ENCODE data around the gene TSHZ2. TPM values are rescaled to one million over a fixed set of nuclear protein-coding genes. Genes with fewer than 3 reads are reported as not detected.

TSHZ2 gene
- total RNA-seq, 1 donor from 2014 or later = 22.9 TPM

GRCh38 chr20:52972965-52973819 is 1.0 kb downstream of the TSHZ2 start:
- no peak for TF ChIP-seq CTCF (IDR thresholded peaks at IDR 0.05; ENCODE audit: unreplicated experiment)
- Mint-ChIP-seq H3K27me3 (no peaks in the 10 kb centered on the region), H3K36me3 (ENCODE audit: insufficient read depth) (no peaks in the 10 kb centered on the region), H3K4me3 (ENCODE audit: low read depth) (peak overlapping the region; percentile 97), H3K9me3 (ENCODE audit: low read depth) (peaks cover 3% of the 10 kb centered on the region), H3K27ac (peak overlapping the region; percentile 93), H3K4me1 (ENCODE audit: low read depth) (peaks cover 39% of the 10 kb centered on the region)
- peak; percentile 30 for DNase-seq (ENCODE audit: low spot score, unreplicated experiment)

- Mint-ChIP-seq H3K4me3 (ENCODE audit: low read depth) (peak overlapping the region; percentile 97), H3K27ac (peak overlapping the region; percentile 40)
These were observed 2.0 kb downstream of the TSHZ2 start for GRCh38 chr20:52974179-52974594.

GRCh38 chr20:52975029-52975732 is 3.0 kb downstream of the TSHZ2 start:
- peak overlapping the region; percentile 97 for H3K4me3 Mint-ChIP-seq (ENCODE audit: low read depth)
- H3K27me3 Mint-ChIP-seq = no peaks in the 10 kb centered on the region
- peaks cover 40% of the 10 kb centered on the region for H3K4me1 Mint-ChIP-seq (ENCODE audit: low read depth)
- no peak for DNase-seq (ENCODE audit: low spot score, unreplicated experiment)
- H3K36me3 Mint-ChIP-seq (ENCODE audit: insufficient read depth) = no peaks in the 10 kb centered on the region
- no peaks in the 10 kb centered on the region for H3K9me3 Mint-ChIP-seq (ENCODE audit: low read depth)
- TF ChIP-seq CTCF (IDR thresholded peaks at IDR 0.05; ENCODE audit: unreplicated experiment) = no peak
- peak overlapping the region; percentile 12 for H3K27ac Mint-ChIP-seq

More at GRCh38 chr20:52974179-52974594, 2.0 kb downstream of the TSHZ2 start:
- peaks cover under 1% of the 10 kb centered on the region for H3K9me3 Mint-ChIP-seq (ENCODE audit: low read depth)
- H3K4me1 Mint-ChIP-seq (ENCODE audit: low read depth) = peaks cover 39% of the 10 kb centered on the region
- DNase-seq (ENCODE audit: low spot score, unreplicated experiment) = no peak
- TF ChIP-seq CTCF (IDR thresholded peaks at IDR 0.05; ENCODE audit: unreplicated experiment) = no peak
- H3K36me3 Mint-ChIP-seq (ENCODE audit: insufficient read depth) = no peaks in the 10 kb centered on the region
- no peaks in the 10 kb centered on the region for H3K27me3 Mint-ChIP-seq

- no peaks in the 10 kb centered on the region for H3K36me3 Mint-ChIP-seq (ENCODE audit: insufficient read depth)
- no peaks in the 10 kb centered on the region for H3K27me3 Mint-ChIP-seq
- peak overlapping the region; percentile 97 for H3K4me3 Mint-ChIP-seq (ENCODE audit: low read depth)
- H3K9me3 Mint-ChIP-seq (ENCODE audit: low read depth) = no peaks in the 10 kb centered on the region
- TF ChIP-seq CTCF (IDR thresholded peaks at IDR 0.05; ENCODE audit: unreplicated experiment) = no peak
- peaks cover 40% of the 10 kb centered on the region for H3K4me1 Mint-ChIP-seq (ENCODE audit: low read depth)
- H3K27ac Mint-ChIP-seq = no peak overlapping the region
- DNase-seq (ENCODE audit: low spot score, unreplicated experiment) = no peak
These were observed 3.8 kb downstream of the TSHZ2 start for GRCh38 chr20:52975803-52976531.

GRCh38 chr20:52978851-52979250 is 6.7 kb downstream of the TSHZ2 start:
- Mint-ChIP-seq H3K4me3 (ENCODE audit: low read depth) (no peak overlapping the region), H3K9me3 (ENCODE audit: low read depth) (no peaks in the 10 kb centered on the region), H3K4me1 (ENCODE audit: low read depth) (peaks cover 43% of the 10 kb centered on the region), H3K27me3 (no peaks in the 10 kb centered on the region), H3K27ac (no peak overlapping the region), H3K36me3 (ENCODE audit: insufficient read depth) (no peaks in the 10 kb centered on the region)
- no peak for DNase-seq (ENCODE audit: low spot score, unreplicated experiment)
- no peak for TF ChIP-seq CTCF (IDR thresholded peaks at IDR 0.05; ENCODE audit: unreplicated experiment)

Data from progenitor cell of endocrine pancreas (in vitro differentiated cells).